Inferior parietal cortex (tissue), 1 donor: Measurements from ENCODE around the gene MMP10.

Experiments used
- DNase-seq: peaks from one replicate; pipeline ENCODE4 v3.0.0-alpha.2; 2016; ENCODE audit errors: extremely low spot score

Gene MMP10

GRCh38 chr11:102780491-102780918, at the start of gene MMP10:
Gene MMP10, minus strand, starts transcription at chr11:102780628. Its CDS starts 37 bp downstream, at chr11:102780591.
- no peak for DNase-seq

- DNase-seq = no peak
These were observed 49.0 kb upstream of the MMP10 start for GRCh38 chr11:102829316-102830000.

GRCh38 chr11:102824556-102824955, 44.1 kb upstream of the MMP10 start:
- no peak for DNase-seq

GRCh38 chr11:102819491-102819890, 39.1 kb upstream of the MMP10 start:
- DNase-seq = no peak

GRCh38 chr11:102813484-102813883, 33.1 kb upstream of the MMP10 start:
- DNase-seq = no peak

GRCh38 chr11:102812188-102812587, 31.8 kb upstream of the MMP10 start:
- DNase-seq = no peak

- DNase-seq = peak; percentile 21
These were observed 30.7 kb upstream of the MMP10 start for GRCh38 chr11:102810950-102811660.

GRCh38 chr11:102809971-102810370, 29.5 kb upstream of the MMP10 start:
- DNase-seq = no peak

GRCh38 chr11:102807921-102808320, 27.5 kb upstream of the MMP10 start:
- DNase-seq = no peak

GRCh38 chr11:102806296-102806695, 25.9 kb upstream of the MMP10 start:
- DNase-seq = no peak

GRCh38 chr11:102802341-102802740, 21.9 kb upstream of the MMP10 start:
- no peak for DNase-seq

- DNase-seq = no peak
These were observed 20.3 kb upstream of the MMP10 start for GRCh38 chr11:102800767-102801166.

GRCh38 chr11:102799681-102800340, 19.4 kb upstream of the MMP10 start:
- DNase-seq = no peak

- DNase-seq = no peak
These were observed 17.8 kb upstream of the MMP10 start, which contains the start of gene MMP1 for GRCh38 chr11:102798012-102798746. Gene MMP1, minus strand, starts transcription at chr11:102798160. Its CDS starts 68 bp downstream, at chr11:102798092.

GRCh38 chr11:102794382-102794781, 14.0 kb upstream of the MMP10 start:
- DNase-seq = no peak

- no peak for DNase-seq
These were observed 13.4 kb upstream of the MMP10 start for GRCh38 chr11:102793677-102794290.

GRCh38 chr11:102792604-102793003, 12.2 kb upstream of the MMP10 start:
- DNase-seq = no peak

- DNase-seq = no peak
These were observed 11.0 kb upstream of the MMP10 start for GRCh38 chr11:102791271-102792036.

GRCh38 chr11:102788334-102788995, 8.0 kb upstream of the MMP10 start:
- DNase-seq = no peak

GRCh38 chr11:102784380-102784779, 4.0 kb upstream of the MMP10 start:
- DNase-seq = no peak
